Caki2 (cell line): ENCODE data around the gene CXCL17. TPM values are rescaled to one million over a fixed set of nuclear protein-coding genes. Genes with fewer than 3 reads are reported as not detected.
"Not testable (repeated sequence)": the region's sequence is repeated elsewhere in the genome, so short reads cannot be mapped to it uniquely, and the experiment has no call there.

Source experiments
- DNase-seq: peaks from one replicate; pipeline ENCODE4 v3.0.0-alpha.2; 2015; ENCODE audit warnings: low read depth
- in situ Hi-C: cut with HindIII; loops from 2 replicates; pipeline ENCODE4 v1.10.0; 2016; ENCODE audit warnings: low sequenced_read_pairs, low pct_unique_long_range_greater_than_20kb, mixed read lengths
- total RNA-seq: library from RNA; depleted of rRNA; stranded (reverse); fragments of >200 nt; shearing (Covaris generic); gene quantifications from 2 replicates; pipeline ENCODE4 v1.2.3, GENCODE V29; 2014; ENCODE audit warnings: low replicate concordance; rRNA removed

CXCL17 gene
- total RNA-seq: not detected in 2 replicates

GRCh38 chr19:42442833-42443232 is at the start of gene CXCL17:
Gene CXCL17 (minus strand): TSS chr19:42442946. CDS start chr19:42442832, 114 bp downstream.
- in situ Hi-C loops: loop anchor here (25.0 kb wide), 1 partner anchor 331 kb away; no protein-coding TSS in a partner anchor
- DNase-seq: no peak

GRCh38 chr19:42488783-42489521 is 46.2 kb upstream of the CXCL17 start:
- in situ Hi-C loops: no loop called here
- DNase-seq: no peak

DNA sequence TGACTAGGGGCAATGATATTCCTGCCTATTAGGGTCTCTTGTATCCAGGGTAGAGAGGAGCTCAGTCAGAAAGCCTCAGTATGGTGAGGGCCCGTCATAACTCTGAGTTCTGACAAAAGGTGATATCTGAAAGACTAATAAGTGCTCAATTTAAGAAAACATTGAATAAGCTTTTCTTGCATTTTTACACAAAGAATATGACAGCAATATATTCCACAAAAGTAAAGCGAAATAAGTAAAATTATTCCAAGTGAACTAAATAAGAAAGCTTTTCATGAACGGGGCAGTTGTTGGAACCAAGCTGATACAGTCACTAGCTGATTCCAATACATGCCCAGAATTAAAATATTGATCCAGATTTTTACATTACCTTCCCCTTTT is 45.0 kb upstream of the CXCL17 start:
- in situ Hi-C loops: no loop called here
- DNase-seq: no peak

DNA sequence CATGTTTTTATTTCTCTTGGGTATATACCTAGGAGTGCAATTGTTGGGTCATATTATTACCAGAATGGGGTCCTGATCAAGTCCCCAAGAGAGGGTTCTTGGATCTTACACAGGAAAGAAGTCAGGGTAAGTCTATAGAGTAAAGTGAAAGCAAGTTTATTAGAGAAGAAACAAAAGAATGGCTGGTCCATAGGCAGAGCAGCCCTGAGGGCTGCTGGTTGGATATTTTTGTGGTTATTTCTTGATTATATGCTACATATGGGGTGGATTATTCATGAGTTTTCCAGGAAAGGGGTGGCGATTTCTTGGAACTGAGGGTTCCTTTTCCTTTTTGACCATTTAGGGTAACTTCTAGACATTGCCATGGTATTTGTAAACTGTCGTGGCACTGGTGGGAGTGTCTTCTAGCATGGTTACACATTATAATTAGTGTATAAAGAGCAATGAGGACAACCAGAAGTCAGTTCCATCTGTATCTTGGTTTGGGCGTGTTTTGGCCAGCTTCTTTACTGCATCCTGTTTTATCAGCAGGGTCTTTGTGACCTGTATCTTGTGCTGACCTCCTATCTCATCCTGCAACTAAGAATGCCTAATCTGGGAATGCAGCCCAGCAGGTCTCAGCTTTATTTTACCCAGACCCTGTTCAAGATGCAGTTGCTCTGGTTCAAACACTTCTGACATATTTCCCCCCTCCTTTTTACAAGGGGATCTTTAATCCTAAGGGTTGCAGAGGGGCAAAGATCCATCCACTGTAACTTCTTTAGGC is 44.5 kb upstream of the CXCL17 start:
- in situ Hi-C loops: no loop called here
- no peak for DNase-seq

DNA sequence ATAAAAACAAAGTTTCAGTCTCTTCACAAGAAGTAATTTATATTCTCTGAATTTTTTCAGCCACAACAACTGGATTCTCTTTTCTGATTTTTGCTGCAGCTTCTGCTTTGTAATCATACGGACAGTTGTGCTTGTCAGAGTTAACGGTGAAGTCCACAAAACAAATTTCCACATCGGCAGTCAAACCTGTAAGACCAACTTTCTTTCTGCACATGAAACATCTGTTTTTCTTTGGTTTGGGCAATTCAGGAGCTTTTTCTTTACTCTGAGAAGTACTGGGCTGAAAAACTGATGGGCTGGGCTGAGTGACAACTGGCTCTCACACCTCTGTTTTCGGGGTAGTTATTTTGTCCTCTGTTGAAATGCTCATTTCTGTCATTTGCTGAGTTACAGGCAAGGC is 42.3 kb upstream of the CXCL17 start:
- DNase-seq, in situ Hi-C loops: not testable (repeated sequence)

- in situ Hi-C loops: no loop called here
- DNase-seq: no peak
These were observed 37.8 kb upstream of the CXCL17 start for GRCh38 chr19:42480335-42481095.

DNA sequence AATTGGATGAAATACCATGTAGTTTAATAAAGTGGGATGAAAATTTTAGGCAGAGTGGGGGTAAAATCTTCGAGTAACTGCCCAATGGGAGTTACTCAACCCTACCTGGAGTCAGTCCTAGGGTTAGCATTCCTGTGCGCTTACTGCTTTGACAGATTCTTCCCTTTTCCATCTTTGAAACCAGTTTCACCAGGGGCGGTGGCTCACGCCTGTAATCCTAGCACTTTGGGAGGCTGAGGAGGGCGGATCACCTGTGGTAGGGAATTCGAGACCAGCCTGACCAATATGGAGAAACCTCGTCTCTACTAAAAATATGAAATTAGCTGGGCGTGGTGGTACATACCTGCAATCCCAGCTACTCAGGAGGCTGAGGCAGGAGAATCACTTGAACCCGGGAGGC is 37.0 kb upstream of the CXCL17 start:
- in situ Hi-C loops: no loop called here
- DNase-seq: no peak

- in situ Hi-C loops: no loop called here
- no peak for DNase-seq
These were observed 36.1 kb upstream of the CXCL17 start for GRCh38 chr19:42478765-42479311.

GRCh38 chr19:42477933-42478332 is 35.2 kb upstream of the CXCL17 start:
- no peak for DNase-seq
- in situ Hi-C loops: no loop called here

GRCh38 chr19:42477117-42477516 is 34.4 kb upstream of the CXCL17 start:
- in situ Hi-C loops: no loop called here
- no peak for DNase-seq

GRCh38 chr19:42475366-42475765 is 32.6 kb upstream of the CXCL17 start:
- no peak for DNase-seq
- in situ Hi-C loops: no loop called here

DNA sequence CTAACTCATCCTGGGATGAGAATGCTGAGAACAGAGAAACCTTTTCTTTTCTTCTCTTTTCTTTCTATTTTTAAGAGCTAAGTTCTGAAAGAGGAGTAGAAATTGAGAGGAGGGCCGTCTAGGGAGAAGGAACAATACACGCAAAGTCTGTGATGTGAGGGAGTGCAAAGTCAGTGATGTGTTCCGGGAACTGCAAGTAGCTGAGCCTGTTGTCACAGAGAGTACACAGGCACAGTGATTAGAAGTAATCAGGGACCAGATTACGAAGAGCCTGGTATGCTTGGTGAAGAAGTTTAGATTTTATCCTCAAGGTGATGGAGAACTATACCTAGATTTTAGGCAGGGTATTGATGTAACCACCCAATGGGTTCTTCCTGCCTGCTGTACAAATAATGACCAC is 32.0 kb upstream of the CXCL17 start:
- in situ Hi-C loops: no loop called here
- no peak for DNase-seq

DNA sequence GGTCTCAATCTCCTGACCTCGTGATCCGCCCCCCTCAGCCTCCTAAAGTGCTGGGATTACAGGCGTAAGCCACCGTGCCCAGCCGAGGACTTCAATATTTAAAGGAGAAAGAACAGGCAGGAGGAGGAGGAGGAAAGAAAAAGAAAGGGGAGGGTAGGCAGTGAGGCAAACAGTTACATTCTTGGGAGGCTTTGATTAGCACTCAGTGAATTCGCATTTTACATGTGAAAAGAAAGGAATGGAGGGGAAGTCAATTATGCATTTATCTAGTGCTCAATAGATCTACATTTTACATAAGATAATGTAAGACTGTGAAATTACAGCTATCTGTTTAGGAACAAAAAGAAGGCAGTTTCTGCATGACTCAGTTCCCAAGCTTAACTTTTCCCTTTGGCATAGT is 30.9 kb upstream of the CXCL17 start:
- in situ Hi-C loops: no loop called here
- DNase-seq: no peak

- in situ Hi-C loops: no loop called here
- no peak for DNase-seq
These were observed 29.8 kb upstream of the CXCL17 start for GRCh38 chr19:42472402-42473147.

DNA sequence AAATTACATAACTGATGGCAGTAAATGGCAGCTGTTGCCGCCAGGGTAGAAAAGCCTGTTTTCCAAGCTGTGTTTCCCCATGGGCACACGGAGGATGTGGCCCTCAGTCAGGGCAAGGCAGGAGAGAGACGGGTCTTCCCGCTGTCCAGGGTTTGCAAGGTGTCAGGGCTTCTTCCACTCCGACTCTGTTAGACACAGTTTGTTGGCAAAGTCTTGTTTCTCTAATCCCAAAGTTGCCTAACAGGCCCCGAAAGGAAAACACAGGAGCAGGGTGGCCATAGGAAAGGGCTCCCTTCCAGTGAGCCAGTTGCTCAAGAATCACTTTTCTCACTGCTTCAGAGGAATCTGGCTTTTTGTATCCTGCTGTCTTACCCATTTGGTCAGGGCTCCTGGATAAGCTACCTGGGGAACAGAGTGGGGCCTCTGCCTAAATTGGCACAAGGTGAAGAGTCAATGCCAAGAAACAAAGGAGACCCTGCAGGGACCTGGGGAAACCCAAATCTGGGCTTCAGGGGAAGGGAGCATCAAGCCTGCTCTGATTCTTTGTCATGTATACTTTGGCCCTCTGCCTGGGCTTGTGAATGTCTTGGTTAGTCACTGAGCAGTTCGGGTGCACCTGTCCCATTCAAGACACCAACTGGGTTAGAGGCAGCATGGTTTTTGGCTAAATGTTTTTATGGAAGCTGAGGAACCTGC is 29.0 kb upstream of the CXCL17 start:
- in situ Hi-C loops: no loop called here
- DNase-seq: no peak

DNA sequence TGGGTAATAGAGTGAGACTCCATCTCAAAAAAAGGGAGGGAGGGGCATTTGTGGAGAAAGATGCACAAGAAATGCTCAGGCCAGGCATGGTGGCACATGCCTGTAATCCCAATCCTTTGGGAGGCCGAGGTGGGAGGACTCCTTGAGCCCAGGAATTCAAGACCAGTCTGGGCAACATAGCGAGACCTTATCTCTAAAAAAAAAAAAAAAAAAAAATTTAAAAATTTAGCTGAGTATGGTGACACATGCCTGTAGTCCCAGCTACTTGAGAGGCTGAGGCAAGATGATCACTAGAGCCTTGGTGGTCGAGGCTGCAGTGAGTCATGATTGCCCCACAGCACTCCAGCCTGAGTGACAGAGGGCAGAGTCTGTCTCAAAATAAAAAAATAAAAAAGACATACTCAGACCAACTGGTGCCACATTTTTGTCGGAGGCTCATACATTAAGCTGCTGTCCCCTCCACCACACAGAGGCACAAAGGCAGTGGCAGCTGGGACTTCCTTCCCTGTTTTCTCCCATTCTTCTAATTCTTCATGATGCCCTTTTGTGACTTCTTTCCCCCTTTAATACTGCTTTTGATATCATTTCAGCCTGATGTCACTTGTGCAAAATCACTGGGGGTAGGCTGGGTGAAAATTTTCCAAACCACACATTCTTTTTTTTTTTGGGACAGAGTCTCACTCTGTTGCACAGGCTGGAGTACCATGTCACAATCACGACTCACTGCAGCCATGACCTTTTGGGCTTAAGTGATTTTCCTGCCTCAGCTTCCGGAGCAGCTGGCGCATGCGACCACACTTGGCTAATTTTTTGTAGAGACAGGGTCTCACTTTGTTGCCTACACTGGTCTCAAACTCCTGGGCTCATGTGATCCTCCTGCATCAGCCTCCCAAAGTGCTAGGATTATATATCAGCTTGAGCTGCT is 26.8 kb upstream of the CXCL17 start:
- in situ Hi-C loops: no loop called here
- DNase-seq: no peak
